ENCODE measurements around the gene KLHL3.

The KLHL3 gene

GRCh38 chr5:137595396-137596079 is 140.4 kb downstream of the KLHL3 start:
- CTCF ChIA-PET = no interaction called here
- no peak for DNase-seq (ENCODE audit: extremely low spot score)
- no peak for TF ChIP-seq NFRKB (IDR thresholded peaks at IDR 0.05)
- POLR2A ChIA-PET = no interaction called here

GRCh38 chr5:137594717-137595116 is 141.2 kb downstream of the KLHL3 start:
- no peak for DNase-seq (ENCODE audit: extremely low spot score)
- POLR2A ChIA-PET = no interaction called here
- TF ChIP-seq FOXM1 (IDR thresholded peaks at IDR 0.05; ENCODE audit: borderline replicate concordance) = no peak
- TF ChIP-seq SP1 (IDR thresholded peaks at IDR 0.05) = no peak
- no peak for TF ChIP-seq FOXK2 (IDR thresholded peaks at IDR 0.05)
- no peak for TF ChIP-seq TARDBP (IDR thresholded peaks at IDR 0.05)
- no peak for TF ChIP-seq PKNOX1 (IDR thresholded peaks at IDR 0.05)
- TF ChIP-seq NFRKB (IDR thresholded peaks at IDR 0.05) = no peak
- no peak for TF ChIP-seq FOXA1 (IDR thresholded peaks at IDR 0.05)
- TF ChIP-seq BHLHE40 (IDR thresholded peaks at IDR 0.05; ENCODE audit: borderline replicate concordance) = no peak
- no peak for TF ChIP-seq L3MBTL2 (conservative IDR thresholded peaks at IDR 0.05)
- CTCF ChIA-PET = no interaction called here

GRCh38 chr5:137592317-137592716 is 143.6 kb downstream of the KLHL3 start:
- ChIA-PET CTCF (interaction anchor here (0.6 to 0.7 kb wide), 2 partner anchors 19 to 69 kb away, joined by 3 read pairs; no protein-coding TSS in a partner anchor), POLR2A (no interaction called here)
- TF ChIP-seq SP1 (IDR thresholded peaks at IDR 0.05) (no peak), TARDBP (IDR thresholded peaks at IDR 0.05) (no peak), BHLHE40 (IDR thresholded peaks at IDR 0.05; ENCODE audit: borderline replicate concordance) (no peak)
- no peak for DNase-seq (ENCODE audit: extremely low spot score)

GRCh38 chr5:137589185-137589584 is 146.7 kb downstream of the KLHL3 start:
- no peak for TF ChIP-seq ELF4 (IDR thresholded peaks at IDR 0.05)
- TF ChIP-seq BHLHE40 (IDR thresholded peaks at IDR 0.05; ENCODE audit: borderline replicate concordance) = no peak
- CTCF ChIA-PET = no interaction called here
- POLR2A ChIA-PET = no interaction called here
- no peak for DNase-seq (ENCODE audit: extremely low spot score)

- CTCF ChIA-PET = no interaction called here
- no peak for TF ChIP-seq ELF4 (IDR thresholded peaks at IDR 0.05)
- TF ChIP-seq PKNOX1 (IDR thresholded peaks at IDR 0.05) = no peak
- TF ChIP-seq FOXK2 (IDR thresholded peaks at IDR 0.05) = no peak
- POLR2A ChIA-PET = no interaction called here
- no peak for DNase-seq (ENCODE audit: extremely low spot score)
These were observed 148.0 kb downstream of the KLHL3 start for GRCh38 chr5:137587919-137588318.

- no peak for TF ChIP-seq HDGF (IDR thresholded peaks at IDR 0.05; ENCODE audit: borderline replicate concordance)
- TF ChIP-seq BHLHE40 (IDR thresholded peaks at IDR 0.05; ENCODE audit: borderline replicate concordance) = no peak
- TF ChIP-seq LEF1 (IDR thresholded peaks at IDR 0.05; ENCODE audit: borderline replicate concordance) = no peak
- TF ChIP-seq L3MBTL2 (conservative IDR thresholded peaks at IDR 0.05) = no peak
- no peak for TF ChIP-seq NFRKB (IDR thresholded peaks at IDR 0.05)
- no peak for TF ChIP-seq FOXM1 (IDR thresholded peaks at IDR 0.05; ENCODE audit: borderline replicate concordance)
- TF ChIP-seq FOXA1 (IDR thresholded peaks at IDR 0.05) = no peak
- TF ChIP-seq ZNF384 (IDR thresholded peaks at IDR 0.05) = no peak
- no peak for TF ChIP-seq PKNOX1 (IDR thresholded peaks at IDR 0.05)
- no peak for TF ChIP-seq SP1 (IDR thresholded peaks at IDR 0.05)
- no peak for TF ChIP-seq CTBP1 (IDR thresholded peaks at IDR 0.05; ENCODE audit: borderline replicate concordance)
- TF ChIP-seq FOXK2 (IDR thresholded peaks at IDR 0.05) = no peak
- no peak for TF ChIP-seq TARDBP (IDR thresholded peaks at IDR 0.05)
- TF ChIP-seq ELF4 (IDR thresholded peaks at IDR 0.05) = no peak
- TF ChIP-seq ARNT (IDR thresholded peaks at IDR 0.05) = no peak
- no peak for TF ChIP-seq SUZ12 (IDR thresholded peaks at IDR 0.05)
- POLR2A ChIA-PET = no interaction called here
- DNase-seq (ENCODE audit: extremely low spot score) = no peak
- CTCF ChIA-PET = interaction anchor here (0.8 kb wide), 1 partner anchor 78 kb away, joined by 4 read pairs; no protein-coding TSS in a partner anchor
These were observed 151.6 kb downstream of the KLHL3 start for GRCh38 chr5:137584262-137584661.

- POLR2A ChIA-PET = no interaction called here
- no peak for TF ChIP-seq L3MBTL2 (conservative IDR thresholded peaks at IDR 0.05)
- no peak for TF ChIP-seq PKNOX1 (IDR thresholded peaks at IDR 0.05)
- no peak for TF ChIP-seq NFRKB (IDR thresholded peaks at IDR 0.05)
- no peak for TF ChIP-seq HDGF (IDR thresholded peaks at IDR 0.05; ENCODE audit: borderline replicate concordance)
- TF ChIP-seq ARNT (IDR thresholded peaks at IDR 0.05) = no peak
- TF ChIP-seq FOXA1 (IDR thresholded peaks at IDR 0.05) = no peak
- TF ChIP-seq FOXM1 (IDR thresholded peaks at IDR 0.05; ENCODE audit: borderline replicate concordance) = no peak
- TF ChIP-seq CTBP1 (IDR thresholded peaks at IDR 0.05; ENCODE audit: borderline replicate concordance) = no peak
- no peak for TF ChIP-seq ELF4 (IDR thresholded peaks at IDR 0.05)
- no peak for TF ChIP-seq FOXK2 (IDR thresholded peaks at IDR 0.05)
- no peak for TF ChIP-seq ZNF384 (IDR thresholded peaks at IDR 0.05)
- no peak for TF ChIP-seq TARDBP (IDR thresholded peaks at IDR 0.05)
- TF ChIP-seq SUZ12 (IDR thresholded peaks at IDR 0.05) = no peak
- no peak for TF ChIP-seq LEF1 (IDR thresholded peaks at IDR 0.05; ENCODE audit: borderline replicate concordance)
- TF ChIP-seq BHLHE40 (IDR thresholded peaks at IDR 0.05; ENCODE audit: borderline replicate concordance) = no peak
- no peak for TF ChIP-seq SP1 (IDR thresholded peaks at IDR 0.05)
- DNase-seq (ENCODE audit: extremely low spot score) = no peak
- CTCF ChIA-PET = no interaction called here
These were observed 152.8 kb downstream of the KLHL3 start for GRCh38 chr5:137583129-137583528.
